ENCODE measurements around the gene FAM78B. TPM values are rescaled to one million over a fixed set of nuclear protein-coding genes. Genes with fewer than 3 reads are reported as not detected.

Gene FAM78B
- total RNA-seq, 1 donor = 0.27 TPM

DNA sequence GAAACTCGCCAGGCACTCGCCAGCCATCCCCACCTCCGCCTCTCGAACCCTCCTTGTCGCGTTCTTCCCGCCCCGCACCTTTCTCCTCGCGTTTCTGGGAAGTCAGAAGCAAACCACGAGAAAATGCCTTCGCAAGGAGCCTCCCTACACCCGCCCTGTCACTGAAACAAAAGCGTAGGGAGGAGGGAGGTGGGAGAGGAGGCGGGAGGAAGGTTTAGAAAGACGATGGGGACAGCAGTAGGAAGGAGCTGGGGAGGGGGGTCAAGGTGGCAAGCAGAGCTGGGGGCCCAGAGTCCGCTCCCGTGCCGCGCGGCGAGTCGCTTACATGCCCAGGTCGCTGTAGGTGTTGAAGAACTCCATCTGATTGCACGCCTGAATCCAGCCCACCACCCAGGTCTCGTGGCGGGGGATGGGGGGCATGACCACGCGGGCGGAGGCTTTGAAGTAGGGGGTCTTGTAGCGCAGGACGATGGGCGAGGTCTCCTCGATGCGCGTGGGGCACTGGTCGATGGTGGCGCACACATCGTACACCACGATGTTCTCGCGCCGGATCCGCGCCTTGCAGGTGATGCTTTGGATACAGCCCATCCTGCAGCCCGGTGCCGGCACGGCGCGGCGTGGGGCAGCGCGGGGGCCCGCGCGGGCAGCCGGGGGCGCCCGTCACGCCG is 1.0 kb downstream of the FAM78B start:
- peak in 1 of 3 donors; percentile 8 for DNase-seq (ENCODE audit: low read depth in 2 of 3, low spot score in 2 of 3)

DNA sequence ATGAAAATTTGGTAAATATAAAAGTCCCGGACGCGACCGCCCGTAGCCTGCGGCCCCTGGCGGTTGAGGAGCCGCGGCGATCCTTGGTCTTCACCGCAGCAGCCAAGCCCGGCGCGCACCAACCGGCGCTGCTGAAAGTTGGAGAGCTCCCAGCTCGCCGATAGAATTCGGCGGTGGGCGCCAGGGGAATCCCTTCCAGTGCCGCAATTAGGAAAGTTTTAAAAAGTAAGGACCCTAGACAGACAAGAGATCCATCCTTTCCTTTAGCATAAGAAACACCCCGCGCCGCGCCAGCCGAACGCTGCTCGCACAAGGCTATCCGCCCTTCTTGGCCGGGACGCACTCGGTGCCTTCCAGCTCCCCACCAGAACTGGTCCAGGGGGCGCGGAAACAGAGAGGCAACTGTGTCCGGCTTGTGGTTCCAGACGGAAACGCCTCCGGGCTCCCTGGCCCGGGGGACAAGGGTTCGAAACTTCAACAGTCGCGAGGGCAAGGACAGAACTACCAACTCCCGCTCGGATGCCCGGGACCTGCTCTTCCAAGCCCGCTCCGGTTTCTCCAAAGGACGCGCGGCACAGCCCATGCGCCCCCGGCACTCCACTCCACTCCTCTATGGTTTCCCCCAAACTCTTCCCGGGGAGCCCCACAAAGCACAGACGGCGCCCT is 1.7 kb downstream of the FAM78B start:
- DNase-seq (ENCODE audit: low read depth in 2 of 3, low spot score in 2 of 3) = peak in 2 of 3 donors; percentile 65 to 66

DNA sequence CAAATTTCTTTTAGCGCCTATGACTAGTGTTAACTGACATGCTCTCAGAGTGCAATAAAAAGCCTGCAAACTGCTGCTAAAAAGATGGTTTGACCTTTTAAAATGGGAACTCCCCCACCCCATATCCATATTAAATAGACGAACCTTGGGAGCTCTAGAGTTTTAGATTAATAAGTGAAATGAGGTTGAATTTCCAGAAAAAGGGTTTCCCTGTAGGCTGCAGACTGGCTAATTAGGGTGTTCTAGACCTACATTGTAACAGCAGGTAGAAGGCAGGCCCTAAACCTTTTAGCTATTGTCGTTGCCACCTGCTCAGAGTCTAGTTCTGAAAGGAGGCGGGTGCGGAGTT is 2.2 kb downstream of the FAM78B start:
- no peak for DNase-seq (ENCODE audit: low read depth in 2 of 3, low spot score in 2 of 3)

DNA sequence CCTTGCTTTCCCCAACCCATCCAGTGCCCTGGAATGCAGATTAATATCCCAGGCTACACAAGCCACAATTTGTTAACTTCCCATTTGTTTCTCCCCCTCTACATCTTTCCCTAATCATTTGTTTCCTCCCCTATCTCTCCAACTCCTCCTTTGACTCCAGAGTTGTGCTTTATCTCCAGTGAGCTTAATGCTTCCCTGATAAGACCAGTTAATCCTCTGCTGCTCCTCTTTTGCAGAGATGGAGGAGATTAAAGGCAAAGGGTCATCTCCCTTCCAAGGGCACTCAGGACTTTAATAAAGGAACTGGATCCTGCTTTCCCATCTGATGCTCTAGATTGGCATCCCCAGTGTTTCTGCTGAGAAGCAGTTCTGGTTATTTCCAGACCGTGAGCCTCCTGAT is 7.1 kb downstream of the FAM78B start:
- DNase-seq (ENCODE audit: low read depth in 2 of 3, low spot score in 2 of 3) = no peak

DNA sequence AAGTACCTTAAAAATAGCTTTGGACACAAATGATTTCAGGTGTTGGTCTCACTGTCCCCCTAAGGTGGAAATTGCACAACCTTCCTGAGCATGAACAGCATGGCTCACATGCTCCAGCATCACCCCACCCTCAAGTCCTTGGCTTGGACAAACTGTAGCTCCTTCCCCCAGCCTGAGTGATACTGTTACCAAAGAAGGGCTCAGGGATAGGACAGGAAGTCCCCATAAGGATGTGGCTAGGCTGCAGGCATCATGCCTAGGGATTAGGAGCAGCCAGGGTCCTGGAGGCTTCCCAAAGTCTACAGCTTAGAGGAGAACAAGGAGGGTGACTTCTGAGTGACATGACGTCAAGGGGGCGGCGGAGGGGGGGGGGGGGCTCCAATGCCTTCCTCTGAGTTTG is 10.1 kb downstream of the FAM78B start:
- no peak for DNase-seq (ENCODE audit: low read depth in 2 of 3, low spot score in 2 of 3)

DNA sequence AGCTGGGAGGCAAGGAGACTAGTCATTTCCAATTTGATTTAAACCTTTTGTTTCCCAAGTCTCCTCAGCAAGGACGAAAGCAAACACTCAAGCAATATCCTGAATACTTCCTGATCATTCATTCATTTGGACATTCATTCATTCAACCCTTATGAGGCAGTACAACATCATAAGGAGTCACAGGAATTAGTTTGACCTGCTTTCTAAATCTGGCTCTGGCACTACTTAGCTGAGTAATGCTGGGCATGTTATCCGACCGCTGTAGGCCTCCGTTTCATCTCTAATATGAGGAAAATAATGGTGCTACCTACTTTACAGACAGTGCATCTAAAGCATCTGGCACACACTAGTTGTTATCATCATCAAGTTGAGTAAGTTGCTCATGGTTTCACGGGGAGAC is 11.7 kb downstream of the FAM78B start:
- DNase-seq (ENCODE audit: low read depth in 2 of 3, low spot score in 2 of 3) = no peak

DNA sequence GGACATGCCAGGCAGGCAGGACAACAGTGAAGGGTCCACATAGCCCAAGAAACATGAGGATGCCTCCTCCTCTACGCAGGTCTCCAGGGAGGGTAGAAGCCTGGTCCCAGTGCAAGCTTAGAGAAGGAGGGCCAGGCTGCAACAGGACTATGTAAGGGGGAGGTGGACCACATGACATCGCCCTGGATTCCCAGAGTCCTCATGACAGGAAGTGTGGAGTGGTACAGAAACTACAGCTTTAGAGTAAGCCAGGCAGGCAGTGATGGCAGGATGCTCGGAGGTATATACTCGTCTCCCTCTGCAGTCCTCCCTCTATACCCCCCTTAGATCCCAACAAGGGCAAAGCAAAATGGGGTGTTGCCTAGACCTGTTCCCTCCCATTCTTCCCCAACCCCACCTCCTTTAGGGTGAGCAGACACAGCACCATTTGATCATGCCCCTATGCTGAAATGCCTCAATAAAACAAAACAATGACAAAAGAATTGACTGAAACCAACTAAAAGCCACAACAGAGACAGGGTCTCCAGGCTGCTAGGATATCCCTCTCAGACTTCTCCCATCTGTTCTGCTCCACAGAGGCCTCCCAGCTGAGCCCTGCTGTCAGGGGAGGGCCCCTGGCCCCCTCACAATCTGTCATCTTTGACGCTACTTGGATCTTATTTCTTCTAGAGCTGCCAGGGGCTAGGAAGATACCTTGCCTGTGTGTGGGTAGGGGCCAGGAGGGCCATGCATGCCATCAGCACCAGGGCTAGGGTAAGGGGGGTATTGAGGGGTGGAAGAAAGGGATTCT is 13.1 kb downstream of the FAM78B start:
- DNase-seq (ENCODE audit: low read depth in 2 of 3, low spot score in 2 of 3) = no peak

DNA sequence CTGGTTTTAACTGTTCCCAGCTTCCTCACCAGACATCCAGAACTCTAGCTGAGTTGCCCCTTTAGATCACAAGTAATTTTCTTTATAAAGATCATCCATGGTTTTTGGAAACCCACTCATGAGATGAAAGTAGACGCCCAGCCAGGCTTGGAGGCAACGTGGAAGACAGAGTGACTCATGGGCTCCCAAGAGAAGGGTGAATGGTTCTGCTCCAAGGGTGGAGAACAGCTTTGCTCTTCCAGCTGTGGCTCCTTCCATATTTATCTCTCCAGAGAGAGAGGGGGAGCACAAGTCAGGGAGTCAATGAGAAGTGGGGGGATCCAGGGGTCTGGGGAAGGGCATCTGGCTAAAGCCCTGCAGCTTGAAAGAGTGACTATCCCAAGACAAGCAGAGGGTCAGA is 13.8 kb downstream of the FAM78B start:
- DNase-seq (ENCODE audit: low read depth in 2 of 3, low spot score in 2 of 3) = no peak

DNA sequence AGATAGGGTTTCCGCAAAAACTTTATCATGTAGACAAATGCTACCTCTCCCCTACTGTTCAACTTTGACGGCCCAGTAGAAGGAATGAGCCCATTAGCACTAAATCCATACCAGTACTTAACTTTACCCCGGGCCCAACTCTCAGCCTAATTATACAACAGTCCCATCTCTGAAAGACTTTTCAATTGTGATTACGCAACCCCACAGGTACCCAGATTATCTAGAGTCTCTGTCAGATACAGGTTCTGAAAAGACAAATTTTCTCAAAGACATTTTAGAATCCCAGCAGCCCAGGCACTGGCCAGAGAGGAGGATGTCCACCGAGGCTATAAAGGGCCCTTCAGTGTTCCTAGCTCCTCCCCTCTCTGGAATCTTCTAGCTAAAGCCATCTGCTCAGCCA is 15.0 kb downstream of the FAM78B start:
- DNase-seq (ENCODE audit: low read depth in 2 of 3, low spot score in 2 of 3) = no peak

DNA sequence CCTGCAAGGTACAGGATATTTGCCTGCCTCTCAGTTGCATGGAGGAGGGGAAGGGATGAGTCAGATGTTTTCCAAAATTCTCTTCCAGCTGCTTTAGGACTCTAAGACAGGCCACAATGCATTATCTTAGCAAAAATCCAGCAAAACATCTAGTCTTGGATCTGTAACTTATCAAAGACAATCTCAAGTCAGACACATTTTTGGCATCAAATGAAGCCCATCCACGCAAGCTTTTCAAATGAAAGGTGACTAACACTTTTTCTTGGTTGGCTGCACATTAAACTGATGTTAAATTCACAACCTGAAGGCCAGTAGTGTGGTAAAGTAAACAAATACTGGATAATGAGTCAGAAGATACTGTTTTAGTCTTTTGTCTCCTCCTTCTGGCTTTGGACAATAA is 21.3 kb downstream of the FAM78B start:
- DNase-seq (ENCODE audit: low read depth in 2 of 3, low spot score in 2 of 3) = no peak

DNA sequence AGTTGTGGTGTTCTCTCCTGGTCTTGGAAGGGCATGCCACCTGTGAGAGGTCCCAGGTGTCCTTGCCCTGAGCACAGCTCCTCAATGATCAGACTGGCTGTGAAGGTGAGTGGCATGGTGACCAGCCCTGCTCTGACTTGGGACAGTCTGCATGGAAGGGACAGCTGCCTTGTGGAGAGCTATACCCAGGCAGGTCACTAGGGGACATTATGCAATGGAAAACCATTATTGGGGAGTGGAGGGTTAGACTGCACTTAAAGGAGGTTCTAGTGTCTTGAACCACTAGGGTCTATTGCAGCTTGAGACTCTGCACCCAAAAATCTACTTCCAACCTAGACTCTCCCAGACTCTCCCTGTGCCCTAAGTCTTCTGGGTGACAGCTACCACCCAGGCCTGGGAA is 24.8 kb downstream of the FAM78B start:
- DNase-seq (ENCODE audit: low read depth in 2 of 3, low spot score in 2 of 3) = no peak

DNA sequence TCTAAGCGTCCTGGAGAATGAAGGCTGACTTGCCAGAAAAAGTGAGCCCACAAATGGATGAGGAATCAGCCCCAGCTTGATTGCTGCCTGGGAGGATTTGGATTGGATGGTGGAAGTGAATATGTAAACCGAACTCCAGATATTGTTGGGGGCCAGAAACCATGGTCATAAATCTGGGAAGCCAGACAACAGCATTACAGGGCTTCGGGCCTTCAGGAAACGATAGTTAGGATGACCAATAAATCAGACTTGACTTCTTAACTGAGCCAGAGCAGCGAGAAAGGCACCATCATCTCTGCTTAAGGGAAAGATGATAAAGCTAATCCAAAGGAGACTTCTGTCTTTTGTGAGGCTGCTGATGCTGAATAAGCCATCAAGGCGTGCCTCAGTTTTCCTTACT is 26.6 kb downstream of the FAM78B start:
- DNase-seq (ENCODE audit: low read depth in 2 of 3, low spot score in 2 of 3) = no peak

DNA sequence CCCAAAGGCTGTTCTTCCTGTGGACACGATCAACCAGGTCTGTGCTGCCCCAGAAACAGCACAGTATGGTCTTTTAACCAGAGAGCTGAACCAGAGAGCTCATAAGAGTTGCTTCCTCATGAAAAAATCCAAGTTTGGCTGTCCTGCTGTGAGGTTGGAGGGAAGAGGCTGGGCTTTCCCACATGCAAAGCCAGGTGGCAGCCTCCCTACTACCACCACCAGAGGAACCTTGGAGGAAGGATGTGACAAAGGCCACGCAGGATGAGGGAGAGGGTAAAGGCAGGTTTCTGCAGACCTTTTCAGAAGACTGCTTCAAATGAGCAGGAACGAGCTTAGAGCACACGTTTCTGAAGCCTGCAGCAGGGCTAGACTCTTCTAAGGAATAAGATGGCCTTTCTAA is 27.1 kb downstream of the FAM78B start:
- no peak for DNase-seq (ENCODE audit: low read depth in 2 of 3, low spot score in 2 of 3)

DNA sequence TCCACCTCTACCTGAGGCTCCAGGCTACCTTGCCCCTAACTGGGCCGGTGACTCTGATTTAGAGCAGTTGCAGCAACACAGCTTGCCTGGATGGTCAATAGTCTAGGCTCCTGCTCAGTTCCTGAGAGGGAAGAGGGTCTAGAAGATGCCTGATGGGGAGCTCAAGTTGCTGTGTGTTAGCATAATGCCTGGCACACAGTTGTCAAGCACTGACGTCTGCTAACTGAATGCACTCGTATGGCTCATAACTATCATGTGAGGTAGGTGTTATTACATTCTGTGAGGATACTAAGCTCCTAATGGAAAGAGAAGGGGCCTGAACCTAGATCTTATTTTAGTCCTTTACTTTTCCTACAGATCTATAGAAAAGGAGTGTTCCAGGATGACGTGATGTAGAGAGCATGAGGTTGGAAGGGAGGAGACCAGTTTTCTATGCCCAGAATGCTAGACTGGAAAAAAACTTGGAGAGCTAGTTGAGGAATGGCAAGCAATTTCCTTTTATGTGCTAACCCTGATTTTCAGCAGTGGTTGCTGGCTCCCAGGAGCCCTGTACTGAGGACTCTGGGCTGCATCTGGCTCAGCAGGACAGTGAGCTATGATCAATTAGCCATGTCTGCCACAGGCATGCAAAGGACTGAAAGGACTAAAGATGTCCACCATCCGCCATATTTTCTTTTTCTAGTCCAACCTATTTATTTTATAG is 30.0 kb downstream of the FAM78B start:
- DNase-seq (ENCODE audit: low read depth in 2 of 3, low spot score in 2 of 3) = no peak

DNA sequence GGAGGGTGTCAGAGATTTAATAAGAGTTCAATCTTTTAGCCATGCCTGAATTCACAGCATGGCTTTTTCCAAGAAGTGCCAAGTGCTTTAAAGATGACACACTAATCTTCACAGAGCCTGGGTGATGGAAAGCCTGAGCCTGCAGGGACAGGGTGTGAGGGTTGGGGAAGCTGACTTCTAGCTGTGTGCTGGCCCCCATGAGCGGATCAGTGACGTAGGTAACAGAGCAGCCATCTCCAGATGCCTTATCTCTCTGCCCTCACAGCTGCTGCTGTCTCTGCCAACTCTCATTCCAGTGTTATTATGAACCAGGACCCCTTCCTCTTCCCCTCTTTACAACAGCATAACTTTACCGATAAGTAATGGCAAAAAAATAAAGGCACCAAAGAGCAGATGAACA is 30.6 kb downstream of the FAM78B start:
- no peak for DNase-seq (ENCODE audit: low read depth in 2 of 3, low spot score in 2 of 3)

DNA sequence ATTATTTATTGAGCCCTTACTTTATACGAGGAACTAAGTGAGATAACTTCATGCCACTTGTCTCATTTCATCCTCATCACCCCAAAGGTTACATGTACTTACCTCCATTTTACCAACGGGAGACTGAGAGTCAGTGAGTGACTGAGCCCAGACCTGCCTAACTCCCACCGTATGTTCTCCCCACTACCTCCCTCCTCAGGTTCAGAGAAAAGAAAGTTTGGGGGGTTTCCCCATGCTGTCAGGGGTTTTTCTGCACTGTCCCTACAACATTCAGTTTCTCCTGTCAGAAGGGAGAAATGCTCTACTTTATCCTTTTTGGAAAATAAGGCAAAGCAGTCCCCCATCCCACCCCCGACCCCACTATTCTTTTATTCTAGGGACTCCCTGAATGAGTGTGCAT is 32.9 kb downstream of the FAM78B start:
- no peak for DNase-seq (ENCODE audit: low read depth in 2 of 3, low spot score in 2 of 3)

DNA sequence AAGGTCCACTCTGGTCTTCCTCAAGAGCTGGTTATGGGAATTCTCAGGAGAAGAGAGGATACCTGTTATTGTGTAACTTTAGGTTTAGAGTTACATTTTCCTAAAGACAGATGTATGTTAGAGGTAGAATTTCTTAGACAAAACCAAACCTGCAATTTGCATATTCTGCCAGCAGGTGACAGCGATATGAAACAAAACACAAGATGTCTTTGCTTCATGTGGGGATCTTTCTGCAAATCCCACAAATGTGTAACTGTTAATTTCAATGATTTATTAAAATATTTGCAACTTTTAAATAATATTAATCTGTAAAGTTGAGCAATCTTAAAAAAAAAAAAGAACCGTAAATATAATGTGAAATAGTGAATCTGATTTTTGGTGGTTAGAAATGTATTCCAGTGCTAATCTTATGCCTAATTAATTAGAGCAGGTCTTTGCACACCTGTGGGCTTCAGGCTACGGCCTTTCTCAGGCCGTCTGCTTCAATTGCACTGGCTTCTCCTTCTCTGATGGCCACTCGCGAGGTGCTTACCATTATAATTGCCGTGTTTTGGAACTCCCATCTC is 33.4 kb downstream of the FAM78B start:
- no peak for DNase-seq (ENCODE audit: low read depth in 2 of 3, low spot score in 2 of 3)

DNA sequence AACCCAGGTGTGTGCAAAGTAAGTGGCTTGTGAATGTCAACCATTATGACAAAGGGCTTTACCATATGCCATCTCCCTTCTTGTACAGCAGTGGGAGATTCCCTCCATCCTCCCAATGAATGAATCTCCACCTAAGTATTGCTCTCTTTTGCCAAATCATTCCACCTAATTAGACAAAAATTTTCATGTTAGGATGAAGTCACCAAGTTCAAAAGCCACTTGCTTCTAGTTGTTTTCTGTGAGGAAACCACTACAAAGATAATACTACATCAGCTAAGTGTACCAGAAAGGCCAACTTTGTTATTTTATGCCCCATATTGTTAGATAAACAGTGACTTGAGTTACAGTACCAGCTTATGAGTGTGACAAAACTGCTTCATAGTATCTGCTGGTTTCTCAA is 34.3 kb downstream of the FAM78B start:
- no peak for DNase-seq (ENCODE audit: low read depth in 2 of 3, low spot score in 2 of 3)

DNA sequence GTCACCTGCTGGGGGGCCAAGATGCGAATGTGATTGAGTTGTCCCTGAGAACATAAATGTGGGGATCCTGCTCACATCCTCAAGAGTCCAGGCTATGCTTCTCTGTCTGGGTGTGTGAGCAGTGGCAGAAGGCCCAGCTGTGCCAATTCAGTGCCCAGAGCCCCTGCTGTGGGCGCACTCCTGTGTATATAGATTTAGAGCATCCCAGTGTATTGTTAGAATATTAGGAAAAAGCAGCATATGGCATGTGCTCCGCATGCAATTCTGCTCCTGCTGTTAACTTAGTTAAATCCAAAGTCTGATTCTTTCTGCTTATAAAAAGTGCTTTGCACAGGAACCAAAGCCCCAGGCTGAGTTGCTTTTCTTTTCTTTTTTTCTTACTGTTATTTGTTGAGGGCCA is 37.8 kb downstream of the FAM78B start:
- DNase-seq (ENCODE audit: low read depth in 2 of 3, low spot score in 2 of 3) = no peak

DNA sequence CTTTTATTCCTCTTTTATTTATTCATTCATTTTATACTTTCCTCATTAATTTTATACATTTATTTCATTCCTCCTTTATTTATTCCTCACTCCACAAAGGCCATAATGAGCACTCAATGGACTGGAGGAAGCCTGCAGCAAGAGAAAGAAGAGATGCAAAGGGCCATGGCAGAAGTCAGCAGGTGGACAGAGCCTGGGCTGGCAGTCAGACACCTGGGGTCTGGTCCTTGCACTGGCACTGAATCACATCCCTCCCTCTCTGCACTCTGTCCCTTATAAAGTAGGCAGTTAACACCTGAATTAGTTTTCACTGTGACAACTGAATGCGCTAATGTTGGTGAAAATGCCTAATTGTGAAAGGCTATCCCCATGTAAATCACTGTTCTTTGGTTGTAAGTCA is 38.6 kb downstream of the FAM78B start:
- no peak for DNase-seq (ENCODE audit: low read depth in 2 of 3, low spot score in 2 of 3)

DNA sequence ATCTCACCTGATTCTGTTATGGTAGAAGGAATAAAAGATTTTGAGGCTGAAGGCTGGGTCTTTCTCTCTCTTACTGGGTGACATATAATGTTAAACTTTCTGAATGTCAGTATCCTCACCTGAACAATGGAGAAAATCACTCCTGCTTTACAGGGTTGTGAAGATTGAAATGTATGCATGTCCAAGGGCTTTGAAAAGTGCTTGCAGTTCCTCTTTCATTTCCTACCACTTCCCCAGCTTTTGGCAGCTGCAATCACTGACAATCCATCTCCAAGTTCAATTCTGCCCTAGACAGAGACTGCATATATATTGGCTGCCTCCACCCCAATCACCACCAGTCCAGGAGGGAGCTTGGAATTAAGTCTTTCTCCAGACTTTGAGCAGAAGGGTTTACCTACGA is 39.8 kb downstream of the FAM78B start:
- DNase-seq (ENCODE audit: low read depth in 2 of 3, low spot score in 2 of 3) = no peak

Data from hematopoietic multipotent progenitor cell (in vitro differentiated cells).